ENCODE measurements around the gene FLCN.
"Not testable (repeated sequence)": the region's sequence is repeated elsewhere in the genome, so short reads cannot be mapped to it uniquely, and the experiment has no call there.

Gene FLCN

DNA sequence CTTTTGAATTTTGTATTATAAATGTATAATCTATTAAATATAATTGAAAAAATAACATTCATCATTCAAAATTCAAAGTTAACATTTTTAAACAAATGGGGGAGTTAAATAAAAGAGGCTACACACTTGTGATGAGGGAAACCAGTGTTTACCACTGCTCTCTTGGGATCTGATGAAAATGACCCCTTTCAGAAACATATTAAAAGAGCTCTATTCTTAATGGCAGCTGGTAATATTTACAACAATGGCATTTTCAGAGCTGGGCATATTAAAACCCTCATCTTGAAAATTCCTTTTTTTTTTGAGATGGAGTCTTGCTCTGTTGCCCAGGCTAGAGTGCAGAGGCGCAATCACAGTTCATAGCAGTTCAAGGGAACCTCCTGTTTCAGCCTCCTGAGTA is 19.3 kb upstream of the FLCN start:
- ATAC-seq = no peak
- TF ChIP-seq ZNF565 (CRISPR knock-in tag; conservative IDR thresholded peaks at IDR 0.05; ENCODE audit: low read depth) = no peak
- no peak for TF ChIP-seq ZNF70 (CRISPR knock-in tag; IDR thresholded peaks at IDR 0.05)
- no peak for TF ChIP-seq ZFP30 (CRISPR knock-in tag; IDR thresholded peaks at IDR 0.05)
- no peak for TF ChIP-seq ESRRG (CRISPR knock-in tag; IDR thresholded peaks at IDR 0.05)
- TF ChIP-seq, protein P1, sequence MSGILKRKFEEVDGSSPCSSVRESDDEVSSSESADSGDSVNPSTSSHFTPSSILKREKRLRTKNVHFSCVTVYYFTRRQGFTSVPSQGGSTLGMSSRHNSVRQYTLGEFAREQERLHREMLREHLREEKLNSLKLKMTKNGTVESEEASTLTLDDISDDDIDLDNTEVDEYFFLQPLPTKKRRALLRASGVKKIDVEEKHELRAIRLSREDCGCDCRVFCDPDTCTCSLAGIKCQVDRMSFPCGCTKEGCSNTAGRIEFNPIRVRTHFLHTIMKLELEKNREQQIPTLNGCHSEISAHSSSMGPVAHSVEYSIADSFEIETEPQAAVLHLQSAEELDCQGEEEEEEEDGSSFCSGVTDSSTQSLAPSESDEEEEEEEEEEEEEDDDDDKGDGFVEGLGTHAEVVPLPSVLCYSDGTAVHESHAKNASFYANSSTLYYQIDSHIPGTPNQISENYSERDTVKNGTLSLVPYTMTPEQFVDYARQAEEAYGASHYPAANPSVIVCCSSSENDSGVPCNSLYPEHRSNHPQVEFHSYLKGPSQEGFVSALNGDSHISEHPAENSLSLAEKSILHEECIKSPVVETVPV (CRISPR knock-in tag; IDR thresholded peaks at IDR 0.05) = no peak
- no peak for TF ChIP-seq ISL1 (CRISPR knock-in tag; IDR thresholded peaks at IDR 0.05)
- TF ChIP-seq ZC3H10 (CRISPR knock-in tag; IDR thresholded peaks at IDR 0.05) = no peak
- TF ChIP-seq, protein P2, sequence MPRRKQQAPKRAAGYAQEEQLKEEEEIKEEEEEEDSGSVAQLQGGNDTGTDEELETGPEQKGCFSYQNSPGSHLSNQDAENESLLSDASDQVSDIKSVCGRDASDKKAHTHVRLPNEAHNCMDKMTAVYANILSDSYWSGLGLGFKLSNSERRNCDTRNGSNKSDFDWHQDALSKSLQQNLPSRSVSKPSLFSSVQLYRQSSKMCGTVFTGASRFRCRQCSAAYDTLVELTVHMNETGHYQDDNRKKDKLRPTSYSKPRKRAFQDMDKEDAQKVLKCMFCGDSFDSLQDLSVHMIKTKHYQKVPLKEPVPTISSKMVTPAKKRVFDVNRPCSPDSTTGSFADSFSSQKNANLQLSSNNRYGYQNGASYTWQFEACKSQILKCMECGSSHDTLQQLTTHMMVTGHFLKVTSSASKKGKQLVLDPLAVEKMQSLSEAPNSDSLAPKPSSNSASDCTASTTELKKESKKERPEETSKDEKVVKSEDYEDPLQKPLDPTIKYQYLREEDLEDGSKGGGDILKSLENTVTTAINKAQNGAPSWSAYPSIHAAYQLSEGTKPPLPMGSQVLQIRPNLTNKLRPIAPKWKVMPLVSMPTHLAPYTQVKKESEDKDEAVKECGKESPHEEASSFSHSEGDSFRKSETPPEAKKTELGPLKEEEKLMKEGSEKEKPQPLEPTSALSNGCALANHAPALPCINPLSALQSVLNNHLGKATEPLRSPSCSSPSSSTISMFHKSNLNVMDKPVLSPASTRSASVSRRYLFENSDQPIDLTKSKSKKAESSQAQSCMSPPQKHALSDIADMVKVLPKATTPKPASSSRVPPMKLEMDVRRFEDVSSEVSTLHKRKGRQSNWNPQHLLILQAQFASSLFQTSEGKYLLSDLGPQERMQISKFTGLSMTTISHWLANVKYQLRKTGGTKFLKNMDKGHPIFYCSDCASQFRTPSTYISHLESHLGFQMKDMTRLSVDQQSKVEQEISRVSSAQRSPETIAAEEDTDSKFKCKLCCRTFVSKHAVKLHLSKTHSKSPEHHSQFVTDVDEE (CRISPR knock-in tag; IDR thresholded peaks at IDR 0.05) = no peak
- no peak for TF ChIP-seq BACH2 (CRISPR knock-in tag; IDR thresholded peaks at IDR 0.05; ENCODE audit: borderline replicate concordance)
- TF ChIP-seq, protein P3, sequence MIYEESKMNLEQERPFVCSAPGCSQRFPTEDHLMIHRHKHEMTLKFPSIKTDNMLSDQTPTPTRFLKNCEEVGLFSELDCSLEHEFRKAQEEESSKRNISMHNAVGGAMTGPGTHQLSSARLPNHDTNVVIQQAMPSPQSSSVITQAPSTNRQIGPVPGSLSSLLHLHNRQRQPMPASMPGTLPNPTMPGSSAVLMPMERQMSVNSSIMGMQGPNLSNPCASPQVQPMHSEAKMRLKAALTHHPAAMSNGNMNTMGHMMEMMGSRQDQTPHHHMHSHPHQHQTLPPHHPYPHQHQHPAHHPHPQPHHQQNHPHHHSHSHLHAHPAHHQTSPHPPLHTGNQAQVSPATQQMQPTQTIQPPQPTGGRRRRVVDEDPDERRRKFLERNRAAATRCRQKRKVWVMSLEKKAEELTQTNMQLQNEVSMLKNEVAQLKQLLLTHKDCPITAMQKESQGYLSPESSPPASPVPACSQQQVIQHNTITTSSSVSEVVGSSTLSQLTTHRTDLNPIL (CRISPR knock-in tag; IDR thresholded peaks at IDR 0.05; ENCODE audit: low read depth) = no peak
- TF ChIP-seq PPARA (CRISPR knock-in tag; IDR thresholded peaks at IDR 0.05; ENCODE audit: borderline replicate concordance) = no peak
- TF ChIP-seq GLIS3 (CRISPR knock-in tag; IDR thresholded peaks at IDR 0.05) = no peak
- TF ChIP-seq, protein P4, sequence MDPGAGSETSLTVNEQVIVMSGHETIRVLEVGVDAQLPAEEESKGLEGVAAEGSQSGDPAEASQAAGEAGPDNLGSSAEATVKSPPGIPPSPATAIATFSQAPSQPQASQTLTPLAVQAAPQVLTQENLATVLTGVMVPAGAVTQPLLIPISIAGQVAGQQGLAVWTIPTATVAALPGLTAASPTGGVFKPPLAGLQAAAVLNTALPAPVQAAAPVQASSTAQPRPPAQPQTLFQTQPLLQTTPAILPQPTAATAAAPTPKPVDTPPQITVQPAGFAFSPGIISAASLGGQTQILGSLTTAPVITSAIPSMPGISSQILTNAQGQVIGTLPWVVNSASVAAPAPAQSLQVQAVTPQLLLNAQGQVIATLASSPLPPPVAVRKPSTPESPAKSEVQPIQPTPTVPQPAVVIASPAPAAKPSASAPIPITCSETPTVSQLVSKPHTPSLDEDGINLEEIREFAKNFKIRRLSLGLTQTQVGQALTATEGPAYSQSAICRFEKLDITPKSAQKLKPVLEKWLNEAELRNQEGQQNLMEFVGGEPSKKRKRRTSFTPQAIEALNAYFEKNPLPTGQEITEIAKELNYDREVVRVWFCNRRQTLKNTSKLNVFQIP (CRISPR knock-in tag; IDR thresholded peaks at IDR 0.05; ENCODE audit: borderline replicate concordance, low read depth) = no peak
- TF ChIP-seq OSR1 (CRISPR knock-in tag; IDR thresholded peaks at IDR 0.05) = no peak
- TF ChIP-seq TOX (CRISPR knock-in tag; IDR thresholded peaks at IDR 0.05; ENCODE audit: borderline replicate concordance) = no peak
- TF ChIP-seq, protein P5, sequence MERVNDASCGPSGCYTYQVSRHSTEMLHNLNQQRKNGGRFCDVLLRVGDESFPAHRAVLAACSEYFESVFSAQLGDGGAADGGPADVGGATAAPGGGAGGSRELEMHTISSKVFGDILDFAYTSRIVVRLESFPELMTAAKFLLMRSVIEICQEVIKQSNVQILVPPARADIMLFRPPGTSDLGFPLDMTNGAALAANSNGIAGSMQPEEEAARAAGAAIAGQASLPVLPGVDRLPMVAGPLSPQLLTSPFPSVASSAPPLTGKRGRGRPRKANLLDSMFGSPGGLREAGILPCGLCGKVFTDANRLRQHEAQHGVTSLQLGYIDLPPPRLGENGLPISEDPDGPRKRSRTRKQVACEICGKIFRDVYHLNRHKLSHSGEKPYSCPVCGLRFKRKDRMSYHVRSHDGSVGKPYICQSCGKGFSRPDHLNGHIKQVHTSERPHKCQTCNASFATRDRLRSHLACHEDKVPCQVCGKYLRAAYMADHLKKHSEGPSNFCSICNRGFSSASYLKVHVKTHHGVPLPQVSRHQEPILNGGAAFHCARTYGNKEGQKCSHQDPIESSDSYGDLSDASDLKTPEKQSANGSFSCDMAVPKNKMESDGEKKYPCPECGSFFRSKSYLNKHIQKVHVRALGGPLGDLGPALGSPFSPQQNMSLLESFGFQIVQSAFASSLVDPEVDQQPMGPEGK (CRISPR knock-in tag; IDR thresholded peaks at IDR 0.05; ENCODE audit: borderline replicate concordance) = no peak
- no peak for TF ChIP-seq SNAI2 (CRISPR knock-in tag; IDR thresholded peaks at IDR 0.05)

DNA sequence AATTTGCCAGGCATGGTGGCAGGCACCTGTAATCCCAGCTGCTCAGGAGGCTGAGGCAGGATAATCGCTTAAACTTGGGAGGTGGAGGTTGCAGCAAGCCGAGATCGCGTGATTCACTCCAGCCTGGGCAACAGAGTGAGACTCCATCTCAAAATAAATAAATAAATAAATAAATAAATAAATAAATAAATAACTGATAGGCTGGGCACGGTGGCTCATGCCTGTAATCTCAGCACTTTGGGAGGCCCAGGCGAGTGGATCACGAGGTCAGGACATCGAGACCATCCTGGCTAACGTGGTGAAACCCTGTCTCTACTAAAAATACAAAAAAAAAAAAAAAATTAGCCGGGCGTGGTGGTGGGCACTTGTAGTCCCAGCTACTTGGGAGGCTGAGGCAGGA is 18.7 kb upstream of the FLCN start:
- not testable (repeated sequence) for ATAC-seq

DNA sequence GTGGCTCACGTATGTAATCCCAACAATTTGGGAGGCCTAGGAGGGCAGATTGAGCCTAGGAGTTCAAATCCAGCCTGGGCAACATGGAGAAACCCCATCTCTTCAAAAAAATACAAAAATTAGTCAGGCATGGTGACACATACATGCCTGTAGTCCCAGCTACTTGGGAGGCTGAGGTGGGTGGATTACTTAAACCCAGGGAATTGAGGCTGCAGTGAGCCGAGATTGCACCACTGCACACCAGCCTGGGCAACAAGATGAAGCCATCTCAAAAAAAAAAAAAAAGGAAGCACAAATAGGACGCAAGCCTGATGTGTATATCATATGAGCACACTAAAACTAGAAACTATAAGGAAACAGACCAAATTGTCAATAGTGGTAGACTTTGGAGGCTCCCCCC is 17.1 kb upstream of the FLCN start:
- no peak for ATAC-seq
- TF ChIP-seq, protein P2 (CRISPR knock-in tag; IDR thresholded peaks at IDR 0.05) = no peak
- TF ChIP-seq ZFP30 (CRISPR knock-in tag; IDR thresholded peaks at IDR 0.05) = no peak
- TF ChIP-seq CSDC2 (CRISPR knock-in tag; IDR thresholded peaks at IDR 0.05) = no peak
- TF ChIP-seq SNAI2 (CRISPR knock-in tag; IDR thresholded peaks at IDR 0.05) = no peak
- no peak for TF ChIP-seq TOX (CRISPR knock-in tag; IDR thresholded peaks at IDR 0.05; ENCODE audit: borderline replicate concordance)
- TF ChIP-seq, protein P1 (CRISPR knock-in tag; IDR thresholded peaks at IDR 0.05) = no peak
- TF ChIP-seq ARNTL (CRISPR knock-in tag; IDR thresholded peaks at IDR 0.05; ENCODE audit: borderline replicate concordance, low read depth) = no peak
- no peak for TF ChIP-seq PPARA (CRISPR knock-in tag; IDR thresholded peaks at IDR 0.05; ENCODE audit: borderline replicate concordance)
- TF ChIP-seq ZNF565 (CRISPR knock-in tag; conservative IDR thresholded peaks at IDR 0.05; ENCODE audit: low read depth) = no peak
- TF ChIP-seq ZFP3 (CRISPR knock-in tag; IDR thresholded peaks at IDR 0.05) = no peak
- no peak for TF ChIP-seq ZNF70 (CRISPR knock-in tag; IDR thresholded peaks at IDR 0.05)
- no peak for TF ChIP-seq TCF4 (CRISPR knock-in tag; IDR thresholded peaks at IDR 0.05; ENCODE audit: borderline replicate concordance)
- no peak for TF ChIP-seq GLIS3 (CRISPR knock-in tag; IDR thresholded peaks at IDR 0.05)
- TF ChIP-seq, protein P4 (CRISPR knock-in tag; IDR thresholded peaks at IDR 0.05; ENCODE audit: borderline replicate concordance, low read depth) = no peak
- no peak for TF ChIP-seq ZC3H10 (CRISPR knock-in tag; IDR thresholded peaks at IDR 0.05)
